Measurements from ENCODE around the gene GABRA4.

The GABRA4 gene

GRCh38 chr4:46993075-46994006 lies at the start of gene GABRA4:
GABRA4 (minus strand) TSS chr4:46993581; CDS start chr4:46993424, 157 bp downstream.
- TF ChIP-seq TCF4 (CRISPR knock-in tag; IDR thresholded peaks at IDR 0.05; ENCODE audit: borderline replicate concordance) (no peak), ZNF70 (CRISPR knock-in tag; IDR thresholded peaks at IDR 0.05) (no peak), ZFP3 (CRISPR knock-in tag; IDR thresholded peaks at IDR 0.05) (no peak), CREB5 (CRISPR knock-in tag; IDR thresholded peaks at IDR 0.05; ENCODE audit: low read depth) (no peak), SNAI2 (CRISPR knock-in tag; IDR thresholded peaks at IDR 0.05) (no peak), ZC3H10 (CRISPR knock-in tag; IDR thresholded peaks at IDR 0.05) (no peak), GLIS3 (CRISPR knock-in tag; IDR thresholded peaks at IDR 0.05) (no peak), CSDC2 (CRISPR knock-in tag; IDR thresholded peaks at IDR 0.05) (no peak), ARNTL (CRISPR knock-in tag; IDR thresholded peaks at IDR 0.05; ENCODE audit: borderline replicate concordance, low read depth) (no peak), ZFP30 (CRISPR knock-in tag; IDR thresholded peaks at IDR 0.05) (no peak), ISL1 (CRISPR knock-in tag; IDR thresholded peaks at IDR 0.05) (no peak)
- TF ChIP-seq, protein P1, sequence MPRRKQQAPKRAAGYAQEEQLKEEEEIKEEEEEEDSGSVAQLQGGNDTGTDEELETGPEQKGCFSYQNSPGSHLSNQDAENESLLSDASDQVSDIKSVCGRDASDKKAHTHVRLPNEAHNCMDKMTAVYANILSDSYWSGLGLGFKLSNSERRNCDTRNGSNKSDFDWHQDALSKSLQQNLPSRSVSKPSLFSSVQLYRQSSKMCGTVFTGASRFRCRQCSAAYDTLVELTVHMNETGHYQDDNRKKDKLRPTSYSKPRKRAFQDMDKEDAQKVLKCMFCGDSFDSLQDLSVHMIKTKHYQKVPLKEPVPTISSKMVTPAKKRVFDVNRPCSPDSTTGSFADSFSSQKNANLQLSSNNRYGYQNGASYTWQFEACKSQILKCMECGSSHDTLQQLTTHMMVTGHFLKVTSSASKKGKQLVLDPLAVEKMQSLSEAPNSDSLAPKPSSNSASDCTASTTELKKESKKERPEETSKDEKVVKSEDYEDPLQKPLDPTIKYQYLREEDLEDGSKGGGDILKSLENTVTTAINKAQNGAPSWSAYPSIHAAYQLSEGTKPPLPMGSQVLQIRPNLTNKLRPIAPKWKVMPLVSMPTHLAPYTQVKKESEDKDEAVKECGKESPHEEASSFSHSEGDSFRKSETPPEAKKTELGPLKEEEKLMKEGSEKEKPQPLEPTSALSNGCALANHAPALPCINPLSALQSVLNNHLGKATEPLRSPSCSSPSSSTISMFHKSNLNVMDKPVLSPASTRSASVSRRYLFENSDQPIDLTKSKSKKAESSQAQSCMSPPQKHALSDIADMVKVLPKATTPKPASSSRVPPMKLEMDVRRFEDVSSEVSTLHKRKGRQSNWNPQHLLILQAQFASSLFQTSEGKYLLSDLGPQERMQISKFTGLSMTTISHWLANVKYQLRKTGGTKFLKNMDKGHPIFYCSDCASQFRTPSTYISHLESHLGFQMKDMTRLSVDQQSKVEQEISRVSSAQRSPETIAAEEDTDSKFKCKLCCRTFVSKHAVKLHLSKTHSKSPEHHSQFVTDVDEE (CRISPR knock-in tag; IDR thresholded peaks at IDR 0.05): no peak
- TF ChIP-seq, protein P2, sequence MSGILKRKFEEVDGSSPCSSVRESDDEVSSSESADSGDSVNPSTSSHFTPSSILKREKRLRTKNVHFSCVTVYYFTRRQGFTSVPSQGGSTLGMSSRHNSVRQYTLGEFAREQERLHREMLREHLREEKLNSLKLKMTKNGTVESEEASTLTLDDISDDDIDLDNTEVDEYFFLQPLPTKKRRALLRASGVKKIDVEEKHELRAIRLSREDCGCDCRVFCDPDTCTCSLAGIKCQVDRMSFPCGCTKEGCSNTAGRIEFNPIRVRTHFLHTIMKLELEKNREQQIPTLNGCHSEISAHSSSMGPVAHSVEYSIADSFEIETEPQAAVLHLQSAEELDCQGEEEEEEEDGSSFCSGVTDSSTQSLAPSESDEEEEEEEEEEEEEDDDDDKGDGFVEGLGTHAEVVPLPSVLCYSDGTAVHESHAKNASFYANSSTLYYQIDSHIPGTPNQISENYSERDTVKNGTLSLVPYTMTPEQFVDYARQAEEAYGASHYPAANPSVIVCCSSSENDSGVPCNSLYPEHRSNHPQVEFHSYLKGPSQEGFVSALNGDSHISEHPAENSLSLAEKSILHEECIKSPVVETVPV (CRISPR knock-in tag; IDR thresholded peaks at IDR 0.05): no peak
- TF ChIP-seq, protein P3, sequence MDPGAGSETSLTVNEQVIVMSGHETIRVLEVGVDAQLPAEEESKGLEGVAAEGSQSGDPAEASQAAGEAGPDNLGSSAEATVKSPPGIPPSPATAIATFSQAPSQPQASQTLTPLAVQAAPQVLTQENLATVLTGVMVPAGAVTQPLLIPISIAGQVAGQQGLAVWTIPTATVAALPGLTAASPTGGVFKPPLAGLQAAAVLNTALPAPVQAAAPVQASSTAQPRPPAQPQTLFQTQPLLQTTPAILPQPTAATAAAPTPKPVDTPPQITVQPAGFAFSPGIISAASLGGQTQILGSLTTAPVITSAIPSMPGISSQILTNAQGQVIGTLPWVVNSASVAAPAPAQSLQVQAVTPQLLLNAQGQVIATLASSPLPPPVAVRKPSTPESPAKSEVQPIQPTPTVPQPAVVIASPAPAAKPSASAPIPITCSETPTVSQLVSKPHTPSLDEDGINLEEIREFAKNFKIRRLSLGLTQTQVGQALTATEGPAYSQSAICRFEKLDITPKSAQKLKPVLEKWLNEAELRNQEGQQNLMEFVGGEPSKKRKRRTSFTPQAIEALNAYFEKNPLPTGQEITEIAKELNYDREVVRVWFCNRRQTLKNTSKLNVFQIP (CRISPR knock-in tag; IDR thresholded peaks at IDR 0.05; ENCODE audit: borderline replicate concordance, low read depth): no peak
- ATAC-seq: no peak; the same call in 2 of the 3 replicates

DNA sequence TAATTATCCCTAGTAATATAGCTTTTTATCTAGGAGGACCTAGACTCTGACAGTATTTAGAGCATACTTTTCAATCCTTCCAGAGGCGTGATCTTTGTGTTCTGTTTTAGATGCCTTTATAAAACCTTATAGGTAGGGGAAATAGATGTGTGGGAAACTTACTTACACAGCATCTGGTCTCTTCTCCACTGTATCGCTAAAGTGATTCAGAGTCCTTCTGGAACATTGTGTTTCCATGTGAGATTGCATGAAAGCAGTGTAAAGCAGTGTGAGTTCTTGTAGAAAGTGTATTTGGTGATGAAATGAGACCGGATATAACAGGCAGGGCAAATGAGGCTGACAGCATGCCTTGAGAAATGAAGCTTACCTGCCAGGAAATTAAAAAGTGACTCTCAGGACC lies 47.4 kb upstream of the GABRA4 start:
- TF ChIP-seq PPARA (CRISPR knock-in tag; IDR thresholded peaks at IDR 0.05; ENCODE audit: borderline replicate concordance) (no peak), ZFP3 (CRISPR knock-in tag; IDR thresholded peaks at IDR 0.05) (no peak), TCF4 (CRISPR knock-in tag; IDR thresholded peaks at IDR 0.05; ENCODE audit: borderline replicate concordance) (no peak)
- TF ChIP-seq, protein P4, sequence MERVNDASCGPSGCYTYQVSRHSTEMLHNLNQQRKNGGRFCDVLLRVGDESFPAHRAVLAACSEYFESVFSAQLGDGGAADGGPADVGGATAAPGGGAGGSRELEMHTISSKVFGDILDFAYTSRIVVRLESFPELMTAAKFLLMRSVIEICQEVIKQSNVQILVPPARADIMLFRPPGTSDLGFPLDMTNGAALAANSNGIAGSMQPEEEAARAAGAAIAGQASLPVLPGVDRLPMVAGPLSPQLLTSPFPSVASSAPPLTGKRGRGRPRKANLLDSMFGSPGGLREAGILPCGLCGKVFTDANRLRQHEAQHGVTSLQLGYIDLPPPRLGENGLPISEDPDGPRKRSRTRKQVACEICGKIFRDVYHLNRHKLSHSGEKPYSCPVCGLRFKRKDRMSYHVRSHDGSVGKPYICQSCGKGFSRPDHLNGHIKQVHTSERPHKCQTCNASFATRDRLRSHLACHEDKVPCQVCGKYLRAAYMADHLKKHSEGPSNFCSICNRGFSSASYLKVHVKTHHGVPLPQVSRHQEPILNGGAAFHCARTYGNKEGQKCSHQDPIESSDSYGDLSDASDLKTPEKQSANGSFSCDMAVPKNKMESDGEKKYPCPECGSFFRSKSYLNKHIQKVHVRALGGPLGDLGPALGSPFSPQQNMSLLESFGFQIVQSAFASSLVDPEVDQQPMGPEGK (CRISPR knock-in tag; IDR thresholded peaks at IDR 0.05; ENCODE audit: borderline replicate concordance): no peak
- TF ChIP-seq, protein P2 (CRISPR knock-in tag; IDR thresholded peaks at IDR 0.05): no peak
- ATAC-seq: no peak

GRCh38 chr4:47038263-47038662 lies 44.9 kb upstream of the GABRA4 start:
- TF ChIP-seq BACH2 (CRISPR knock-in tag; IDR thresholded peaks at IDR 0.05; ENCODE audit: borderline replicate concordance): no peak
- TF ChIP-seq, protein P2 (CRISPR knock-in tag; IDR thresholded peaks at IDR 0.05): no peak
- TF ChIP-seq, protein P3 (CRISPR knock-in tag; IDR thresholded peaks at IDR 0.05; ENCODE audit: borderline replicate concordance, low read depth): no peak
- no peak for TF ChIP-seq ZNF8 (CRISPR knock-in tag; IDR thresholded peaks at IDR 0.05)
- no peak for TF ChIP-seq ZNF70 (CRISPR knock-in tag; IDR thresholded peaks at IDR 0.05)
- no peak for TF ChIP-seq ISL1 (CRISPR knock-in tag; IDR thresholded peaks at IDR 0.05)
- TF ChIP-seq ZC3H10 (CRISPR knock-in tag; IDR thresholded peaks at IDR 0.05): no peak
- no peak for TF ChIP-seq PPARA (CRISPR knock-in tag; IDR thresholded peaks at IDR 0.05; ENCODE audit: borderline replicate concordance)
- no peak for TF ChIP-seq ZFP30 (CRISPR knock-in tag; IDR thresholded peaks at IDR 0.05)
- no peak for ATAC-seq

All from SK-N-SH treated with all-trans-retinoic acid at 6 μM for 48 hours (cell line).